Endothelial cell (in vitro differentiated cells): ENCODE measurements around the gene TRIM65. TPM values are rescaled to one million over a fixed set of nuclear protein-coding genes. Genes with fewer than 3 reads are reported as not detected.

Experiments
- DNase-seq: peaks from one replicate; pipeline ENCODE4 v3.0.0; 2021; ENCODE audit warnings: low spot score
- H3K27ac Mint-ChIP-seq: one replicate; pipeline ENCODE4 v1.8.0; 2021; ENCODE audit warnings: mixed read lengths, inconsistent platforms; ENCODE audit not compliant: unreplicated experiment
- H3K27me3 Mint-ChIP-seq: one replicate; pipeline ENCODE4 v1.8.0; 2021; ENCODE audit warnings: mild to moderate bottlenecking, moderate library complexity, mixed read lengths, inconsistent platforms; ENCODE audit not compliant: unreplicated experiment
- H3K36me3 Mint-ChIP-seq: one replicate; pipeline ENCODE4 v1.8.0; 2021; ENCODE audit warnings: mild to moderate bottlenecking, low read depth, mixed read lengths, inconsistent platforms; ENCODE audit not compliant: unreplicated experiment
- H3K4me1 Mint-ChIP-seq: one replicate; pipeline ENCODE4 v1.8.0; 2021; ENCODE audit warnings: mild to moderate bottlenecking, mixed read lengths, inconsistent platforms; ENCODE audit not compliant: unreplicated experiment
- H3K4me3 Mint-ChIP-seq: one replicate; pipeline ENCODE4 v1.8.0; 2021; ENCODE audit warnings: mild to moderate bottlenecking, mixed read lengths, inconsistent platforms; ENCODE audit not compliant: unreplicated experiment
- H3K9me3 Mint-ChIP-seq: one replicate; pipeline ENCODE4 v1.8.0; 2021; ENCODE audit warnings: mixed read lengths, inconsistent platforms; ENCODE audit not compliant: unreplicated experiment
- total RNA-seq: library from RNA; stranded (reverse); fragmentation: NEBNext Ultra II Directional; extraction: Animal tissue kit (Norgen Biotek cat#: 25700); gene quantifications from one replicate; pipeline ENCODE4 v1.2.1, GENCODE V29; 2021; ENCODE audit not compliant: unreplicated experiment
- TF ChIP-seq, protein P1 (sequence below): fragments of 200-600 bp; sonication (generic); IDR thresholded peaks from one replicate; pipeline ENCODE4 v1.5.0; 2021; ENCODE audit warnings: antibody characterized with exemption; ENCODE audit not compliant: unreplicated experiment

Gene TRIM65
- total RNA-seq, 1 donor from 2014 or later, result 14.1 TPM

DNA sequence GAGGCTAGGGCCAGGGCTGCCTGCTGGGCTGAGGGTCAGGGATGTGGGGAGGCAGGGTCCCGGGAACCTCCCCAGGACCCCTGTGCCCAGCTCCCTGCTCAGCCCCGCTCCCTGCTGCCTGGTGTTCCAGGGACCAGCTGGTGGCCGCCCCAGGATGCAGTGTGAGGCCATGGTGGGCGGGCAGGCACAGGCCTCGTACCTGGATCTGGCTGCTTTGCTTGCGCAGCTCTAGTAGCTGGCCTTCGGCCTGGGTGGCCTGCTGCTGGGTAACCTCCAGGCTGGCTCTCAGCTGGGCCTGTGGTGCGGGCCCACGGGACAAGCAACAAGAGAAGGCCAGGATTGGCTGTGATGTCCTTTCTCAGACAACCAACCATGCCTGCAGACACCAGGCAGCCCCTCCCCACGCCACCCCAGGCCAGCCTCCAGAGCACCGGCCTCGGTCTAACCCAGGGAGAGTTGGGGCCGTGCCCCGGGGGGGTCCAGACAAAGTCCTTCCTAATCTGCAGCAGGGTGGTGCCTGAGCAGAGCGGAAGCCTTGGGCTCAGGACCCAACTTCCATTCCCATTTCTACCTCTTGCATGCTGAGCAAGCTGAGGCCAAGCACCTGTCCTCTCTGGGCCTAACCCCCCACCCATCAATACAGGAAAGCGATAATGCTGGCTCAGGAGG is 4.1 kb downstream of the TRIM65 start:
- H3K4me1 Mint-ChIP-seq, result peaks cover 21% of the 10 kb centered on the region
- H3K36me3 Mint-ChIP-seq, result peaks cover 12% of the 10 kb centered on the region
- DNase-seq, result no peak
- H3K9me3 Mint-ChIP-seq, result no peaks in the 10 kb centered on the region
- no peak overlapping the region for H3K27ac Mint-ChIP-seq
- H3K27me3 Mint-ChIP-seq, result peaks cover 15% of the 10 kb centered on the region
- H3K4me3 Mint-ChIP-seq, result no peak overlapping the region
- TF ChIP-seq, protein P1, sequence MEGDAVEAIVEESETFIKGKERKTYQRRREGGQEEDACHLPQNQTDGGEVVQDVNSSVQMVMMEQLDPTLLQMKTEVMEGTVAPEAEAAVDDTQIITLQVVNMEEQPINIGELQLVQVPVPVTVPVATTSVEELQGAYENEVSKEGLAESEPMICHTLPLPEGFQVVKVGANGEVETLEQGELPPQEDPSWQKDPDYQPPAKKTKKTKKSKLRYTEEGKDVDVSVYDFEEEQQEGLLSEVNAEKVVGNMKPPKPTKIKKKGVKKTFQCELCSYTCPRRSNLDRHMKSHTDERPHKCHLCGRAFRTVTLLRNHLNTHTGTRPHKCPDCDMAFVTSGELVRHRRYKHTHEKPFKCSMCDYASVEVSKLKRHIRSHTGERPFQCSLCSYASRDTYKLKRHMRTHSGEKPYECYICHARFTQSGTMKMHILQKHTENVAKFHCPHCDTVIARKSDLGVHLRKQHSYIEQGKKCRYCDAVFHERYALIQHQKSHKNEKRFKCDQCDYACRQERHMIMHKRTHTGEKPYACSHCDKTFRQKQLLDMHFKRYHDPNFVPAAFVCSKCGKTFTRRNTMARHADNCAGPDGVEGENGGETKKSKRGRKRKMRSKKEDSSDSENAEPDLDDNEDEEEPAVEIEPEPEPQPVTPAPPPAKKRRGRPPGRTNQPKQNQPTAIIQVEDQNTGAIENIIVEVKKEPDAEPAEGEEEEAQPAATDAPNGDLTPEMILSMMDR, result no peak

DNA sequence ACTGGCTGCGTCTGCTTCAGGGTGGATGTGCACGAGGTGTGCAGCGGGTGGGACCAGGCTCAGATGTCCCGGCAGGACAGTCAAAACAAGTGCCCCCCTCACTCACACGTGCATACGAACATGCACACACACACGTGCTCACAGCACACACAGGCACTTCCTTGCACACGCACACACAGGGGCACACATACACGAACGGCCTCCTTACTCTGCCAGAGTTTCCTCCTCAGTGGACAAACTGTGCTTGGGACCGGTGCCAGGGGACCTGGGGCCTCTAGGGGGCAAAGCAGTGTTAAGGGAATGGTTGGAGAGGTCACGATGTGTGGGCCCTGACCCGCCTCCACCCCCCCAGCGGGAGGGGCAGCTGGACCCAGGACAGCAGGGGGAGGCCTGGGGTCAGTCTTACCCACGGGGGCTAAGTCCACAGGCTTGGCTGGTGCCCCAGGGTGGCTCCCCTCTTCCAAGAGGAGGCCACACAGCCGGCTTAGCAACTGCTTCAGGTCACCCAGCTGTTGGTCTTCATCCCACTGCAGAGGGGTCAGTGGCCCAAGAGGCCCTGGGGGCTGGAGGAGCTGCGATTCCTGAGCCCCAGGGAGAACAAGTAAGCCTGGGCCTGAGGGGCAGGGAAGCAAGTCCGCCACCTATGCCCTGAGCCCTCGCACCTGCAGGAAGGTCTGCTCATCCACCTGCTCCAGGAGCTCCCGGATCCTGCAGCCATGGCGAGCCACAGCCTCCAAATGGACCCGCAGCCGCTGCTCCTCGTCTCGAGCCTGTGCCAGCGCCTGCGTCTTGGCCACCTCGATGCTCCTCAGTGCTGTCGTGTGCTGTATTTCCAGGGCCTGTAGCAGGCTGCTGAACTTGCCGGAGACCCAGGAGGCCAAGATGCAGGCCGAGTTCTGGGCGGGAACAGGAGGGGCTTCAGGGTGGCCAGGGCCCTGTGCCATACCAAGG is 4.9 kb downstream of the TRIM65 start:
- peaks cover 10% of the 10 kb centered on the region for H3K27me3 Mint-ChIP-seq
- H3K36me3 Mint-ChIP-seq, result peaks cover 12% of the 10 kb centered on the region
- no peak overlapping the region for H3K27ac Mint-ChIP-seq
- no peaks in the 10 kb centered on the region for H3K9me3 Mint-ChIP-seq
- TF ChIP-seq, protein P1, result no peak
- no peak for DNase-seq
- peaks cover 16% of the 10 kb centered on the region for H3K4me1 Mint-ChIP-seq
- H3K4me3 Mint-ChIP-seq, result no peak overlapping the region

DNA sequence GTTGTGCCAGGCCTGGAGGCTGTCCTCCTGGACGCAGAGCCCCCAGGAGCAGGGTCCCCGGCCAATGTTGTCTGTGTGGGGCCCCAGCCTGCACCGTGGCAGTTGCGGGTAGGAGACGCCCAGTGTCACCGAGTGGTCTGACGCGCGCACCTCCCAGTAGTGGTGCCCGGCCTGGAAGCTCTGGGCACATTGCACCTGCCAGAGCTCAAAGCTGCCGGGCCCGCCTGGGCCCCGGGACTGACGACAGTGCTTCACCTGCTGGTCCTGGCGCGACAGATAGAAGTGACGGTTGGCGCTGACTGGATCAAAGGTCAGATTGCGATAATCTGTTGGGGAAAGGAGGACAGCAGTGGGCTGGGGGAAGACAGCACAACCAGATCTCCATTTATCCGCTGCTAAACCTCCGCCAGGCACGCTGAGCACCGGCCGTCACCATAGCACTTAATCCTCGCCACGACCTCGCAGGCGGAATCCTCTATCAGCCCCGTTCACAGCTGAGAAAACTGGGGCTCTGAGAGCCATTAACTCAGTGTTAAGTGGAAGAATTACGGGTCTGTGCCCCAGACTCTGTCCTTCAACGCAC is 5.6 kb downstream of the TRIM65 start:
- Mint-ChIP-seq H3K36me3 (peaks cover 16% of the 10 kb centered on the region), H3K4me3 (no peak overlapping the region), H3K9me3 (no peaks in the 10 kb centered on the region), H3K27me3 (peaks cover 10% of the 10 kb centered on the region), H3K27ac (no peak overlapping the region), H3K4me1 (peaks cover 19% of the 10 kb centered on the region)
- TF ChIP-seq, protein P1, result no peak
- DNase-seq, result no peak

DNA sequence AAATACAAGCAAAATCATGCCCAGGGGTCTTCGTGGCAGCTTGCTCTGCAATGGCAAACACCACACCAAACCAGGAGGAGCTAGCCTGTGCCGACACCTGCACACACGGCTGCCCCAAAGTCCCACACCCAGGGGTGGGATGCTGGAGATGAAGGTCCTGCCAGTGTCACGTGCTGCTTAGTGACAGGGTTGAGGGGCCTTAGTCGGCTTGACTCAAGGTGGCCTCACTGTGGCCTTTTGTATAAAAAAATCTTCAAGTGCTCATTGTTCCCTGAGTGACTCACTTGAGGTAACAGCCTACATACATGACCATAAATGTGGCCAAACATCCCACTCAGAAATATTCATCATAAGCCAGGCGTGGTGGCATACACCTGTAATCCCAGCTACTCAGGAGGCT is 7.3 kb downstream of the TRIM65 start:
- Mint-ChIP-seq H3K27ac (no peak overlapping the region), H3K27me3 (peaks cover 6% of the 10 kb centered on the region), H3K4me1 (peaks cover 13% of the 10 kb centered on the region), H3K9me3 (no peaks in the 10 kb centered on the region), H3K4me3 (no peak overlapping the region), H3K36me3 (peaks cover 16% of the 10 kb centered on the region)
- TF ChIP-seq, protein P1, result no peak
- no peak for DNase-seq
